Activated T-cell treated with anti-CD3 and anti-CD28 coated beads for 24 hours (primary cell): ENCODE data around the gene ELF5.

ENCODE experiments used
- DNase-seq: peaks from one replicate; pipeline ENCODE4 v3.0.0-alpha.2; 2020; ENCODE audit warnings: low read depth

Gene ELF5

GRCh38 chr11:34451053-34451452 lies 62.5 kb downstream of the ELF5 start:
- no peak for DNase-seq

- no peak for DNase-seq
These were observed 64.6 kb downstream of the ELF5 start for GRCh38 chr11:34449013-34449412.

GRCh38 chr11:34448223-34448994 lies 65.2 kb downstream of the ELF5 start:
- no peak for DNase-seq

- DNase-seq, result no peak
These were observed 66.5 kb downstream of the ELF5 start for GRCh38 chr11:34447044-34447443.

- no peak for DNase-seq
These were observed 67.2 kb downstream of the ELF5 start for GRCh38 chr11:34446386-34446785.

GRCh38 chr11:34445956-34446355 lies 67.6 kb downstream of the ELF5 start:
- DNase-seq, result no peak

- no peak for DNase-seq
These were observed 69.2 kb downstream of the ELF5 start for GRCh38 chr11:34444428-34444827.

GRCh38 chr11:34443136-34443535 lies 70.5 kb downstream of the ELF5 start:
- DNase-seq, result no peak

GRCh38 chr11:34441814-34442213 lies 71.8 kb downstream of the ELF5 start:
- DNase-seq, result no peak

GRCh38 chr11:34439610-34440198 lies 73.9 kb downstream of the ELF5 start:
- DNase-seq, result no peak

- DNase-seq, result peak; percentile 97
These were observed 74.8 kb downstream of the ELF5 start, which contains the start of gene CAT for GRCh38 chr11:34438529-34439507. TSS of gene CAT (plus strand) at chr11:34438934. CDS start at chr11:34439014, 80 bp downstream.

GRCh38 chr11:34437224-34438125 lies 76.1 kb downstream of the ELF5 start:
- no peak for DNase-seq

- DNase-seq, result no peak
These were observed 79.7 kb downstream of the ELF5 start for GRCh38 chr11:34433899-34434298.

GRCh38 chr11:34432822-34433221 lies 80.8 kb downstream of the ELF5 start:
- DNase-seq, result no peak

- no peak for DNase-seq
These were observed 81.6 kb downstream of the ELF5 start for GRCh38 chr11:34431979-34432378.
